Smooth muscle cell (in vitro differentiated cells): ENCODE data around the gene FGF23. TPM values are rescaled to one million over a fixed set of nuclear protein-coding genes. Genes with fewer than 3 reads are reported as not detected.

ENCODE experiments used
- DNase-seq: peaks from one replicate; lab custom pipeline; 2025; ENCODE audit not compliant: unreplicated experiment; lab: John Stamatoyannopoulos, UW
- H2AFZ ChIP-seq: fragments of 200-600 bp; sonication (generic); 2 replicates; pipeline ENCODE4 v1.6.0; 2016; ENCODE audit warnings: antibody characterized with exemption, low read depth, mild to moderate bottlenecking
- H3F3A ChIP-seq: fragments of 200-600 bp; sonication (generic); 2 replicates; pipeline ENCODE4 v1.6.0; 2017; ENCODE audit warnings: antibody characterized with exemption, low read depth
- H3K27ac ChIP-seq: fragments of 200-600 bp; sonication (generic); 2 replicates; pipeline ENCODE4 v1.5.1; 2016; ENCODE audit warnings: low read depth, mild to moderate bottlenecking
- H3K27me3 ChIP-seq: fragments of 200-600 bp; sonication (generic); 2 replicates; pipeline ENCODE4 v1.6.1; 2016; ENCODE audit warnings: low read depth, mild to moderate bottlenecking
- H3K36me3 ChIP-seq: fragments of 200-600 bp; sonication (generic); 2 replicates; pipeline ENCODE4 v1.5.1; 2016; ENCODE audit warnings: low read depth
- H3K4me1 ChIP-seq: fragments of 200-600 bp; sonication (generic); 2 replicates; pipeline ENCODE4 v1.5.1; 2016; ENCODE audit warnings: low read depth
- H3K4me2 ChIP-seq: fragments of 200-600 bp; sonication (generic); 2 replicates; pipeline ENCODE4 v1.6.0; 2016; ENCODE audit warnings: mild to moderate bottlenecking
- H3K4me3 ChIP-seq: fragments of 200-600 bp; sonication (generic); 2 replicates; pipeline ENCODE4 v1.5.1; 2016; ENCODE audit warnings: mild to moderate bottlenecking
- H3K79me2 ChIP-seq: fragments of 200-600 bp; sonication (generic); 2 replicates; pipeline ENCODE4 v1.6.0; 2016; ENCODE audit warnings: low read depth, mild to moderate bottlenecking
- H3K9ac ChIP-seq: fragments of 200-600 bp; sonication (generic); 2 replicates; pipeline ENCODE4 v1.6.0; 2016; ENCODE audit warnings: low read depth
- H3K9me3 ChIP-seq: fragments of 200-600 bp; sonication (generic); replicated peaks from 2 replicates; pipeline ENCODE4 v1.5.1; 2016; ENCODE audit warnings: low read depth
- H4K20me1 ChIP-seq: fragments of 200-600 bp; sonication (generic); 2 replicates; pipeline ENCODE4 v1.6.0; 2016; ENCODE audit warnings: low read depth
- WGBS: methylation state at CpG from one replicate; pipeline ENCODE4 v1.1.7; 2016; ENCODE audit warnings: low lambda C conversion rate; 5-methylcytosine and 5-hydroxymethylcytosine counted together
- polyA plus RNA-seq: library from polyadenylated mRNA; unstranded; fragments of >200 nt; fragmentation: Nextera tagmentation; extraction: Ambion mirVana; gene quantifications from 2 replicates; pipeline ENCODE4 v1.2.1, GENCODE V29; 2016
- total RNA-seq: library from RNA; depleted of rRNA; stranded (reverse); fragments of >200 nt; gene quantifications from 2 replicates; pipeline ENCODE4 v1.2.3, GENCODE V29; 2014
- TF ChIP-seq, protein P1 (sequence below): fragments of 200-600 bp; sonication (generic); IDR thresholded peaks from 2 replicates; pipeline ENCODE4 v1.5.1; 2017; ENCODE audit warnings: borderline replicate concordance, mild to moderate bottlenecking, antibody characterized with exemption; ENCODE audit not compliant: insufficient read depth, poor library complexity, severe bottlenecking

The FGF23 gene
- total and polyA plus RNA-seq, 2 experiments from 2014 or later, result not detected

DNA sequence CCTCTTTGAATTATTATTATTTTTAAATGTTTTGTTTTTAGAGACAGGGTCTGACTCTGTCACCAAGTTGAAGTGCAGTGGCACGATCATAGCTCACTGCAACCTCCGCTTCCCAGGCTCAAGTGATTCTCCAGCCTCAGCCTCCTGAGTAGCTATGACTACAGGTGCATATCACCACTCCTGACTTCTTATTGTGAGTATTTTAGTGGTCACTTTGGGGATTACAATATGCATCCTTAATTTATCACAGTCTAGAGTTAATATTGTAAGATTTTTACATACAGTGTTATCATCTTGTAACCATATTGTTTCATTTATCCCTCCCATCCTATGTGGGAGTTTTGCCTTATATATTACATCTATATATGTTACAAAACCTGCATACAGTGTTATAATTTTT lies 13.4 kb downstream of the FGF23 start:
- Histone ChIP-seq H3K79me2 (no peaks in the 10 kb centered on the region), H2AFZ (no peak overlapping the region), H3K9me3 (no peaks in the 10 kb centered on the region), H3K4me3 (no peak overlapping the region), H3K9ac (no peak overlapping the region), H3K27ac (no peak overlapping the region), H3K4me2 (no peak overlapping the region), H3K4me1 (no peaks in the 10 kb centered on the region), H4K20me1 (no peaks in the 10 kb centered on the region), H3K36me3 (no peaks in the 10 kb centered on the region), H3F3A (no peaks in the 10 kb centered on the region), H3K27me3 (peaks cover 43% of the 10 kb centered on the region)
- 80% methylated on average over 2 of the region's 2 CpGs for WGBS
- no peak for DNase-seq
- TF ChIP-seq, protein P1, sequence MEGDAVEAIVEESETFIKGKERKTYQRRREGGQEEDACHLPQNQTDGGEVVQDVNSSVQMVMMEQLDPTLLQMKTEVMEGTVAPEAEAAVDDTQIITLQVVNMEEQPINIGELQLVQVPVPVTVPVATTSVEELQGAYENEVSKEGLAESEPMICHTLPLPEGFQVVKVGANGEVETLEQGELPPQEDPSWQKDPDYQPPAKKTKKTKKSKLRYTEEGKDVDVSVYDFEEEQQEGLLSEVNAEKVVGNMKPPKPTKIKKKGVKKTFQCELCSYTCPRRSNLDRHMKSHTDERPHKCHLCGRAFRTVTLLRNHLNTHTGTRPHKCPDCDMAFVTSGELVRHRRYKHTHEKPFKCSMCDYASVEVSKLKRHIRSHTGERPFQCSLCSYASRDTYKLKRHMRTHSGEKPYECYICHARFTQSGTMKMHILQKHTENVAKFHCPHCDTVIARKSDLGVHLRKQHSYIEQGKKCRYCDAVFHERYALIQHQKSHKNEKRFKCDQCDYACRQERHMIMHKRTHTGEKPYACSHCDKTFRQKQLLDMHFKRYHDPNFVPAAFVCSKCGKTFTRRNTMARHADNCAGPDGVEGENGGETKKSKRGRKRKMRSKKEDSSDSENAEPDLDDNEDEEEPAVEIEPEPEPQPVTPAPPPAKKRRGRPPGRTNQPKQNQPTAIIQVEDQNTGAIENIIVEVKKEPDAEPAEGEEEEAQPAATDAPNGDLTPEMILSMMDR, result no peak

- no peak overlapping the region for H2AFZ ChIP-seq
- no peaks in the 10 kb centered on the region for H3K4me1 ChIP-seq
- no peak for DNase-seq
- no peaks in the 10 kb centered on the region for H3K79me2 ChIP-seq
- peaks cover 13% of the 10 kb centered on the region for H3F3A ChIP-seq
- H3K27ac ChIP-seq, result peak overlapping the region; percentile 41
- TF ChIP-seq, protein P1, result peak; percentile 53
- H3K9ac ChIP-seq, result no peak overlapping the region
- H3K36me3 ChIP-seq, result no peaks in the 10 kb centered on the region
- no peaks in the 10 kb centered on the region for H3K27me3 ChIP-seq
- H3K4me2 ChIP-seq, result peak overlapping the region; percentile 23
- no peak overlapping the region for H3K4me3 ChIP-seq
- no peaks in the 10 kb centered on the region for H3K9me3 ChIP-seq
- peaks cover 12% of the 10 kb centered on the region for H4K20me1 ChIP-seq
Observed at GRCh38 chr12:4356041-4356327, 23.5 kb downstream of the FGF23 start.

DNA sequence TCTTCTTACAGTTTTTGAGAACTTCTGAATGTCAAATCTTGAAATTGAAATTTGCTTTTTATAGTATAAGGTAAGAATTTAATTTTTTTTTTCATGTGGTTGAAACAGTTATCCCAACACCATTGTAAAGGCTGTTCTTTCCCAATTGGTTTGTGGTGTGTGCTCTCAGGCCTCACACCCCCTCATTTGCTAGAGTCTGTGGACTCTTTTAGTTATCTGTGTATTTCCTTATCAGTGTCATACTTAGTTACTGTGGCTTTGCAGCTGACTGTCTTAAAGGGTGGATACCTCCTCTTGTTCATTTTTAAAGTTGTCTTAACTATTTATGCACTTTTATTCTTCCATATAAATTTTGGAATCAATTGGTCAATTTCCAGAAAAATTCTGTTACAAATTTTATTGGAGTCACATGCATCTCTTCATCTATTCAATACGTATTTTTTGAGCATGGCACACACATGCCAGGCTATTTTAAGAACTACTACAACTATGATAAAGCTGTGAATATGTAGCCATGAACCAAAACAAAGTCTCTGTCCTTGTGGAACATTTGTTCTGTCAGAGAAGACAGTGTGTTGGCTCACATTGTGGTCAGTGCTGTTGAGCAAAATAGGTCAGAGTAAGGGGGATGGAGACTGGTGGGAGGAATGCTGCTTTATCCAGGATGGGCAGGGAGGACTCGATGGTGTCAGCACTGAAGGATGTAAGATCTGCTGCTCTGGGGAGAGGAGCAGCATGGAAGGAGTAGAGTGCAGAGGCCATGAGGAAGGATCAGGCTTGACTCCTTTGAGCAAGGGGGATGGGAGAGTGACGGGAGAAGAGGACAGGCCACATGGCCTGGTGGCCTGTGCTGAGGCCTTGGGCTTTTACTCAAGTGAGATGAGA lies 24.1 kb downstream of the FGF23 start:
- Histone ChIP-seq H3K4me2 (peak overlapping the region; percentile 23), H3K9me3 (no peaks in the 10 kb centered on the region), H3F3A (peaks cover 18% of the 10 kb centered on the region), H4K20me1 (peaks cover 12% of the 10 kb centered on the region), H3K79me2 (no peaks in the 10 kb centered on the region), H3K9ac (no peak overlapping the region), H2AFZ (no peak overlapping the region), H3K27ac (peak overlapping the region; percentile 41), H3K4me3 (no peak overlapping the region), H3K36me3 (no peaks in the 10 kb centered on the region), H3K4me1 (no peaks in the 10 kb centered on the region), H3K27me3 (no peaks in the 10 kb centered on the region)
- no peak for DNase-seq
- WGBS, result 34% methylated on average over 3 of the region's 3 CpGs
- TF ChIP-seq, protein P1, result no peak

GRCh38 chr12:4353785-4354208 lies 25.7 kb downstream of the FGF23 start:
- H2AFZ ChIP-seq, result no peak overlapping the region
- no peaks in the 10 kb centered on the region for H3K79me2 ChIP-seq
- H3K9me3 ChIP-seq, result no peaks in the 10 kb centered on the region
- H3K27me3 ChIP-seq, result no peaks in the 10 kb centered on the region
- H3K4me1 ChIP-seq, result no peaks in the 10 kb centered on the region
- TF ChIP-seq, protein P1, result peak; percentile 27
- H3K36me3 ChIP-seq, result no peaks in the 10 kb centered on the region
- WGBS, result 66% methylated on average over 4 of the region's 4 CpGs
- no peak overlapping the region for H3K4me3 ChIP-seq
- no peak overlapping the region for H3K9ac ChIP-seq
- no peak overlapping the region for H3K27ac ChIP-seq
- H3K4me2 ChIP-seq, result no peak overlapping the region
- H3F3A ChIP-seq, result peaks cover 24% of the 10 kb centered on the region
- DNase-seq, result no peak
- peaks cover 12% of the 10 kb centered on the region for H4K20me1 ChIP-seq
